GM12801 (cell line): ENCODE measurements around the gene GLUL.

Experiments used
- TF ChIP-seq, protein P1 (sequence below): IDR thresholded peaks from one replicate; pipeline ENCODE4 v1.5.1; 2011; ENCODE audit warnings: control low read depth; ENCODE audit not compliant: insufficient read length; ENCODE audit errors: extremely low read depth

GLUL gene

DNA sequence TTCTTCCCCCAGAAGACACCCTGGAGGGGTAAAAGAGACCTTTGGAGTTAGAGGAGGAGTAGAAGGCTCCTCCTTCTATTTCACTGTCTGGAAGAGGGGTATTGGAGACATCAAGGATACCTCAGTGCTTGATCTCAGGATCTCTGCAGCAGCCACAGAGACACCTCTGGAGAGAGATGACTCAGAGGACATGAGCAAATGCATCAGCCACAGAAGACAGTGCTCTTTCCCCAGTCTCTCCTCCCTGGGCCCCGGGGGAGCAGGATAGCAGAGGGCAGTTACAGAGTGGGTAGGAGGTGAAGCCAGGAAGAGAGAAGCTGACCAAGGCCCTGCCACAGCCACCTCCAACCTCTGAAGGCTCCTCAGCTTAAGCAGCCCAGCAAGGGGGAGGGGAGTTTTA lies 24.2 kb upstream of the GLUL start:
- TF ChIP-seq, protein P1, sequence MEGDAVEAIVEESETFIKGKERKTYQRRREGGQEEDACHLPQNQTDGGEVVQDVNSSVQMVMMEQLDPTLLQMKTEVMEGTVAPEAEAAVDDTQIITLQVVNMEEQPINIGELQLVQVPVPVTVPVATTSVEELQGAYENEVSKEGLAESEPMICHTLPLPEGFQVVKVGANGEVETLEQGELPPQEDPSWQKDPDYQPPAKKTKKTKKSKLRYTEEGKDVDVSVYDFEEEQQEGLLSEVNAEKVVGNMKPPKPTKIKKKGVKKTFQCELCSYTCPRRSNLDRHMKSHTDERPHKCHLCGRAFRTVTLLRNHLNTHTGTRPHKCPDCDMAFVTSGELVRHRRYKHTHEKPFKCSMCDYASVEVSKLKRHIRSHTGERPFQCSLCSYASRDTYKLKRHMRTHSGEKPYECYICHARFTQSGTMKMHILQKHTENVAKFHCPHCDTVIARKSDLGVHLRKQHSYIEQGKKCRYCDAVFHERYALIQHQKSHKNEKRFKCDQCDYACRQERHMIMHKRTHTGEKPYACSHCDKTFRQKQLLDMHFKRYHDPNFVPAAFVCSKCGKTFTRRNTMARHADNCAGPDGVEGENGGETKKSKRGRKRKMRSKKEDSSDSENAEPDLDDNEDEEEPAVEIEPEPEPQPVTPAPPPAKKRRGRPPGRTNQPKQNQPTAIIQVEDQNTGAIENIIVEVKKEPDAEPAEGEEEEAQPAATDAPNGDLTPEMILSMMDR, result no peak

DNA sequence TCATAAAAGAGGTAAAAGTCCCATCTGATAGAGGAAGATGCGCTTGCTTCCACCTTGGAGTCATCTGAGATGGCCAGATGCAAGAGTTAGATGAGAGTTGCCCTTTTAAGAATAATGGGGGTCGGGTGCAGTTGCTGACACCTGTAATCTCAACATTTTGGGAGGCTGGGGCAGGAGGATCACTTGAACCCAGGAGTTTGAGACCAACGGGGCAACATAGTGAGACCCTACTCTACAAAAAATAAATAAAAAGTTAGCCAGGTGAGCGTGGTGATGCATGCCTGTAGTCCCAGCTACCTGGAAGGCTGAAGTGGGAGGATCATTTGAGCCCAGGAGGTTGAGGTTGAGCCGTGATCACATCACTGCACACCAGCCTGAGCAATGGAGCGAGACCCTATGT lies 22.4 kb upstream of the GLUL start:
- TF ChIP-seq, protein P1, result no peak

DNA sequence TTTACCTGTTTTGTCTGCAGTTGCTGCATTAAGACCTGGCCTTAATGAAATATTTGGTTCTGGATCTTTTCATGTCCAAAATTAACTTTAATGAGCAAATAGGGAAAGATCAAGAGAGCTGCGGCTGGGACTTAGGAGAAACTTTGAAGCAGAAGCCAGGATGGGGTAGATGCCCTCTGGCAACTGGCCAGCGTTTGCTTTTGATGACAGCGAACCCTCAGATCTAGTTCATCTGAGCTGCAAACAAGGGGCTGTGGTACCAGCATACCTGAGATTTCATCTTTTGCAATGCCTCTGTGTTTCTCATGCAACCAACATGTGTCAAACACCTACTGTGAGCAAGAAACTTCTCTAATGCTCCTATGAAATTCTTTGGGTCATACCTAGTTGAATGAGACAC lies 21.9 kb upstream of the GLUL start:
- TF ChIP-seq, protein P1, result no peak

DNA sequence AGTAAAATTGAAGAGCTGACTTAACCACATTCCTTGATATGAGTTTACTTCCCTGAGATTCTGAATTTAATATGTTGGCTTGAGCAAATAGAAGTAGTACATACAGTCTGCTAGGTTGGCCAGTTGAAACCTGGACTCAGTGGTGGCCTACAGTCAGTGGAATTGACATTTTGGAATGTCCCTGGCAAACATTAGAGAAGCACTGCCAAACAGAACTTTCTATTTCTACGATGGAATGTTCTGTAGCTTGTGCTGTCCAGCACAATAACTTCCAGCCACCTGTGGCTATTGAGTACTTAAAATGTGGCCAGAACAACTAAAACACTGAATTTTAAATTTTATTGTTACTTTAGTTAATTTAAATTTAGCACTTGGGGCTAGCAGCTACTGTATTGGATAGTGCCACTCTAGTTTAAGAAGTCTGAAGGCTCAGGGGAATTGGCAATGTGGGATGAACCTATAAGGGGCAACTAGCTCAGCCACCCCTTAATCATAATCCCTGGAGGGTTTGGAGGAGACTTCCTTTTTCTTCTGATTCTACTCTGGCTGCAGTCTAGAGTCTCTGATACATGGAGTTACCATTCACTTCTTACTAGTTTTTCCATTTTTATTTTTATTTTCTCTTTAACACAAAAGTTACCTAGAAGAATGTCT lies 19.2 kb upstream of the GLUL start:
- TF ChIP-seq, protein P1, result no peak

DNA sequence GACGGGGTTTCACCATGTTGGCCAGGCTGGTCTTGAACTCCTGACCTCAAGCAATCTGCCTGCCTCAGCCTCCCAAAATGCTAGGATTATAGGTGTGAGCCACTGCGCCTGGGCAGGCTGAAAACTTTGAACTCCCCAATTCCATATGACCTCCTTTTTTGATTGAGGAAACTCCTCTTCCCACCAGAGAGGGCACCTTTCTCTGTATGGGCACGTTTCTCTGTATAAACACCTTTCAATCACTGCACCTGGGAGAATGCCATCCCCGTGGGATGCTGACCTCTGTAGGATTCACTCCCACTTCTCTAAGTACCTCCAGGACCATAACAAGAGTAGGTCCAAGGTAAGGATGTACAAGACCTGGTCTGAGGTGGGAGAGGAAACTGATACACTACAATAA lies 18.5 kb upstream of the GLUL start:
- TF ChIP-seq, protein P1, result no peak

DNA sequence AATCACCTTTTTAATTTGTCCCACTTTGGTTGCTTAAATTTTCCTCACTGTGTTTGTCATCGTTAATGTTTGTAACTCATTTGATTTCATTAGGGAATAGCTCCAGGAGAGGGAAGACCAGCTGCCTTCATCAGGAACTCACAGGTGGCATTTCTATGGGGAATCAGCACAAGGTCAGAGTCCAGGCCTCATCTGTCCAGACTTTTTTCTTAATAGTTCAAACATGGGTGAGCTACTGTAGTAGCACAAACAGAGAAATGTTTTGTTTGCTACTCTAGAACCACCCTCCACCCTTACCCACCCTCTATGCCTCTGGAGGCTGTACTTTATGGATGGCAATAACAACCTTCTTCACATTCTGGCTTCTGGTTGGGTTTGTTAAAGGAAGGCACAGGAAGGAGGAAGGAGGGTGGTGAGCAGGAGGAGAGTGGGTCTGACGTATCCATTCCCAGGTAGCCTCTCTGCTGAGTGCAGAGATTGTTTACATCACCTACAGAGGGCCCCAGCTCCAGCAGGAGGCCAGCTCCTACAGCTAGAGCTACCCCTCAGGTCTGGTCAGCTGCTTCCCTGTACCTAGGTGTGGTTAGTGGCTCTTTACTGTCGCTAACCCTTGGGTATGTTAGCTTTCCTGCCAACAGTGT lies 17.0 kb upstream of the GLUL start:
- TF ChIP-seq, protein P1, result no peak

DNA sequence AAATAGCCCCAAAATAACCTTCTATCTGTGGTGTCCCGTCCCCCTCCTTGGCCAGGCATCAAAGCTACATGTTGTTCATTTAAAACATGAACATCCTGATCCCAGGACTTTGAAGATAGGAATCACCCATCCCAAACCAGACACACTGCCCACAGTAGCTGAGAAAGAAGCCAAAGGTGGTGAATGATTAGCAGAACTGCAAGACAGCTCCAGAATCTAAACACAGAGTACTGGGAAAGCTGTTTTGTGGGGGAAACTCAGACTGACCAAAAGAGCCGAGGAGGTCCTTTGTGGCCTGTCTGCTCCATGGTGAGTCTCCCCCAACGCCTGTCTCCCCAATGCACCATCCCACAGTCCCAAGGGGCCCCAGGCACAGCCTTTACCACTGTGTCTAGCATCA lies 16.1 kb upstream of the GLUL start:
- TF ChIP-seq, protein P1, result no peak
